Right lobe of liver (tissue), 4 donors: Measurements from ENCODE around the gene PIGL.

Experiments used
- POLR2A ChIP-seq: fragments of 450-650 bp; IDR thresholded peaks from one replicate; pipeline ENCODE4 v1.6.1; 2017; ENCODE audit warnings: antibody characterized with exemption, mild to moderate bottlenecking
- TF ChIP-seq, protein P1 (sequence below), 4 donors: fragments of 200-600 bp in 3 of 4; fragments of 450-650 bp in 1 of 4; IDR thresholded peaks; one replicate each; pipeline versions ENCODE4 v1.5.1 to v1.8.0; 2016 to 2022; ENCODE audit warnings: antibody characterized with exemption in 4 of 4, mild to moderate bottlenecking in 2 of 4
- donor health status: DM: no; HTN: no; CAD: no.
- donor health status: DM: no; HTN: no; CAD: no.
- donor health status: DM: no; HTN: yes; CAD: no.

DNA sequence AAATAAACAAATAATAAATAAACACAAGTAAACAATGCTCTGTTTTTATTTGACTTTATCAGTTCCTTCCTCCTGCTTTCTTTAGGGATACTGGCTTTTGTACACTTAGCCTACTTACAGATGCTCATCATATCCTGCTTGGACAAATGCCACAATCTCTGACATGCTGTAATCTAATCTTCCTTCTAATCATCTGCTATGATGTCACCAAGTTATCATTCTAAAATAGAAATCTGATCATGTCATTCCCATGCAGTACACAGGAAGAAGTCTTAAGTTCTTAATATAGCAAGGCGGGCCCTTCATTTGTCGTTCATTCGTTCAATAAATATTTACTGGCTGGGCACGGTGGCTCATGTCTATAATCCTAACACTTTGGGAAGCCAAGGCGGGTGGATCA is 154.7 kb downstream of the PIGL start:
- TF ChIP-seq, protein P1, sequence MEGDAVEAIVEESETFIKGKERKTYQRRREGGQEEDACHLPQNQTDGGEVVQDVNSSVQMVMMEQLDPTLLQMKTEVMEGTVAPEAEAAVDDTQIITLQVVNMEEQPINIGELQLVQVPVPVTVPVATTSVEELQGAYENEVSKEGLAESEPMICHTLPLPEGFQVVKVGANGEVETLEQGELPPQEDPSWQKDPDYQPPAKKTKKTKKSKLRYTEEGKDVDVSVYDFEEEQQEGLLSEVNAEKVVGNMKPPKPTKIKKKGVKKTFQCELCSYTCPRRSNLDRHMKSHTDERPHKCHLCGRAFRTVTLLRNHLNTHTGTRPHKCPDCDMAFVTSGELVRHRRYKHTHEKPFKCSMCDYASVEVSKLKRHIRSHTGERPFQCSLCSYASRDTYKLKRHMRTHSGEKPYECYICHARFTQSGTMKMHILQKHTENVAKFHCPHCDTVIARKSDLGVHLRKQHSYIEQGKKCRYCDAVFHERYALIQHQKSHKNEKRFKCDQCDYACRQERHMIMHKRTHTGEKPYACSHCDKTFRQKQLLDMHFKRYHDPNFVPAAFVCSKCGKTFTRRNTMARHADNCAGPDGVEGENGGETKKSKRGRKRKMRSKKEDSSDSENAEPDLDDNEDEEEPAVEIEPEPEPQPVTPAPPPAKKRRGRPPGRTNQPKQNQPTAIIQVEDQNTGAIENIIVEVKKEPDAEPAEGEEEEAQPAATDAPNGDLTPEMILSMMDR (IDR thresholded peaks at IDR 0.05), result no peak
- no peak for TF ChIP-seq POLR2A
